ENCODE data around the gene DISC1.

DNA sequence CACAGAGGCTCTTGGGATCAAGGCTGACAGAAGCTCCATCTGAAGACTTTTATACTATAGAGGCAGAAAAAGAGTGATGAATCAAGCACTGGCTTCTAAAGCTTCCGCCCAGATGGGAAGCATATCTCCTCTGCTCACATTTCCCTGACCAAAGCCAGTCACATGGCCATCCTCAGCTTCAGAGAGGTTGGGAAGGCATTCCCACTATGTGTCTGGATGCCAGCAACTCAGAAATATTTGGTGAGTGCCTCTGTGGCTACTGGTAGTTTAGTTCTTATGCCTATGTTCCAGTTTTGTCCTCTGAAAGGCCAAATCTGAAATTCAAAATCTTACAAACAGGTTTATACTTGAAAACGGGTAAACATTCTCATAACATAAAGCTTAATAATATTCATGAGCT is 9.9 kb upstream of the DISC1 start:
- TF ChIP-seq, protein P1, sequence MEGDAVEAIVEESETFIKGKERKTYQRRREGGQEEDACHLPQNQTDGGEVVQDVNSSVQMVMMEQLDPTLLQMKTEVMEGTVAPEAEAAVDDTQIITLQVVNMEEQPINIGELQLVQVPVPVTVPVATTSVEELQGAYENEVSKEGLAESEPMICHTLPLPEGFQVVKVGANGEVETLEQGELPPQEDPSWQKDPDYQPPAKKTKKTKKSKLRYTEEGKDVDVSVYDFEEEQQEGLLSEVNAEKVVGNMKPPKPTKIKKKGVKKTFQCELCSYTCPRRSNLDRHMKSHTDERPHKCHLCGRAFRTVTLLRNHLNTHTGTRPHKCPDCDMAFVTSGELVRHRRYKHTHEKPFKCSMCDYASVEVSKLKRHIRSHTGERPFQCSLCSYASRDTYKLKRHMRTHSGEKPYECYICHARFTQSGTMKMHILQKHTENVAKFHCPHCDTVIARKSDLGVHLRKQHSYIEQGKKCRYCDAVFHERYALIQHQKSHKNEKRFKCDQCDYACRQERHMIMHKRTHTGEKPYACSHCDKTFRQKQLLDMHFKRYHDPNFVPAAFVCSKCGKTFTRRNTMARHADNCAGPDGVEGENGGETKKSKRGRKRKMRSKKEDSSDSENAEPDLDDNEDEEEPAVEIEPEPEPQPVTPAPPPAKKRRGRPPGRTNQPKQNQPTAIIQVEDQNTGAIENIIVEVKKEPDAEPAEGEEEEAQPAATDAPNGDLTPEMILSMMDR (IDR thresholded peaks at IDR 0.05; ENCODE audit: poor library complexity, severe bottlenecking), result no peak
- TF ChIP-seq SMC3 (conservative IDR thresholded peaks at IDR 0.05; ENCODE audit: poor library complexity) (no peak), MXI1 (conservative IDR thresholded peaks at IDR 0.05; ENCODE audit: poor library complexity, severe bottlenecking) (no peak), POLR2AphosphoS5 (IDR thresholded peaks at IDR 0.05) (no peak), EZH2 (IDR thresholded peaks at IDR 0.05; ENCODE audit: borderline replicate concordance, insufficient read depth, low read length, poor library complexity, severe bottlenecking) (no peak), EP300 (conservative IDR thresholded peaks at IDR 0.05; ENCODE audit: poor library complexity, severe bottlenecking) (no peak)

All from neural cell (in vitro differentiated cells).